Fibroblast of lung (primary cell): Measurements from ENCODE around the gene CHD3.

Experiments
- EZH2 ChIP-seq: IDR thresholded peaks from 2 replicates; pipeline ENCODE4 v1.5.1; 2012; ENCODE audit warnings: low read length, control low read depth, mild to moderate bottlenecking; ENCODE audit errors: missing control alignments
- TF ChIP-seq, protein P1 (sequence below), 2 donors: IDR thresholded peaks in 1 of 2; conservative IDR thresholded peaks in 1 of 2; 1 replicate in 1 of 2; 2 replicates in 1 of 2; pipeline ENCODE4 v1.5.1; 2011 to 2012; ENCODE audit warnings: low read length in 2 of 2, control low read depth in 1 of 2, inconsistent platforms in 1 of 2, low read depth in 1 of 2, mild to moderate bottlenecking in 1 of 2

DNA sequence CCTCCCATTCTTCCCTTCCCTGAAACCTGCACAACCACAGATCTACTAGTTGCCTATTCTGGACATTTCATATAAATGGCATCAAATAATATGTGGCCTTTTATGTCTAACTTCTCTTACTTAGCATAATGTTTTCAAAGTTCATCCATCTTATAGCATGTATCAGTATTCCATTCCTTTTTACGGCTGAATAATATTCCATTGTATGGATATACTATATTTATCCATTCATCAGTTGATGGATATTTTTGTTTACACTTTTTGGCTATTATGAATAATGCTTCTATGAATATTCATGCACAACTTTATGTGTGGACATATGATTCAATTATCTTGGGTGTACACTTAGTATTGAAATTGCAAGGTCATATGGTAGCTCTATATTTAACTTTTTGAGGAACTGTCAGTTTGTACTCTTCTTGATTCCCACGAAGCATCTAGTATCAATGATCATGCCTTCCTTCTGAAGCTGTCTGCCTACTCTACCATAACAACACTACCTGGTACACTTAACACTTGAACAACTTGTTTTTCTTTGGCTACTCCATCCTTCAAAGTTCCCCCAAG is 12.7 kb upstream of the CHD3 start:
- TF ChIP-seq EZH2: no peak
- TF ChIP-seq, protein P1, sequence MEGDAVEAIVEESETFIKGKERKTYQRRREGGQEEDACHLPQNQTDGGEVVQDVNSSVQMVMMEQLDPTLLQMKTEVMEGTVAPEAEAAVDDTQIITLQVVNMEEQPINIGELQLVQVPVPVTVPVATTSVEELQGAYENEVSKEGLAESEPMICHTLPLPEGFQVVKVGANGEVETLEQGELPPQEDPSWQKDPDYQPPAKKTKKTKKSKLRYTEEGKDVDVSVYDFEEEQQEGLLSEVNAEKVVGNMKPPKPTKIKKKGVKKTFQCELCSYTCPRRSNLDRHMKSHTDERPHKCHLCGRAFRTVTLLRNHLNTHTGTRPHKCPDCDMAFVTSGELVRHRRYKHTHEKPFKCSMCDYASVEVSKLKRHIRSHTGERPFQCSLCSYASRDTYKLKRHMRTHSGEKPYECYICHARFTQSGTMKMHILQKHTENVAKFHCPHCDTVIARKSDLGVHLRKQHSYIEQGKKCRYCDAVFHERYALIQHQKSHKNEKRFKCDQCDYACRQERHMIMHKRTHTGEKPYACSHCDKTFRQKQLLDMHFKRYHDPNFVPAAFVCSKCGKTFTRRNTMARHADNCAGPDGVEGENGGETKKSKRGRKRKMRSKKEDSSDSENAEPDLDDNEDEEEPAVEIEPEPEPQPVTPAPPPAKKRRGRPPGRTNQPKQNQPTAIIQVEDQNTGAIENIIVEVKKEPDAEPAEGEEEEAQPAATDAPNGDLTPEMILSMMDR (conservative IDR thresholded peaks at IDR 0.05 in 1 of 2, IDR thresholded peaks at IDR 0.05 in 1 of 2; ENCODE audit: low read depth in 1 of 2, low read length in 2 of 2): no peak
